Fibroblast of peridontal ligament (primary cell): ENCODE results near the gene C5orf22.
A peak's percentile ranks its signal among the peaks of the same experiment; 100 is the strongest.
"Not testable (repeated sequence)": the region's sequence is repeated elsewhere in the genome, so short reads cannot be mapped to it uniquely, and the experiment has no call there.

Source experiments
- DNase-seq: peaks from one replicate; pipeline ENCODE4 v3.0.0-alpha.2; 2010; ENCODE audit errors: extremely low read depth

Gene C5orf22

DNA sequence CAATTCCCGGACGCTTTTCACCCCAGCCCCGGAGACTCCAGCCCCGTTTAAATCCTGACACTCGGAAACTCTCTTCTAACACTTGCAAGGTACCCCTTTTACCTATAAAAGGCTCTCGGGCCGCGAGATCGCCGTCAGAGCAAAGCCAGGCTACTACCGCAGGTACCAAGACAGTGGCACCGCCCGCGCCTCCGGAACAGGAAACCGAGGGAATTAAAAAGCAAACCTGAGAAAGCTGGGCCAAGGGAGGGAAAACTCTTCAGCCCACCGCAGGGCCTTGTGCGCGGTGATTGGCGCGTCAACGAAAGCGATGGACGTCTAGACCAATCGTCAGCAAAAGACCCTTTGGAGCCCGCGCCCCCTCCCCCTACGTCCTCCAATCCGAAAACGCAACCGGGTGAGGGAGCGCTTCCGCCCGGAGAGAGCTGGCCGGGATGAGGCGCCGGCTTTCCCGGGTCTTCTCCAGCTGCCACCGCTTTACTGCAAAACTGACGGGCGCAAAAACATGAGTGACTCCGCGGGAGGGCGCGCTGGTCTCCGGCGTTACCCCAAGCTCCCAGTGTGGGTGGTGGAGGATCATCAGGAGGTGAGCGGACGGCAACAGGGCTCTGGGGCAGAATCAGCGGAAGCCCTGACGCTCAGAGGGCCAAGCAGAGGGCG is at the start of gene C5orf22, which contains the start of gene DROSHA:
TSS of gene C5orf22 (plus strand) at position 414 of the 660 bp plus-strand sequence. CDS start at position 506, 92 bp downstream.
TSS of gene DROSHA (minus strand) at position 206 of the 660 bp plus-strand sequence. CDS start 3,034 bp downstream, outside the sequence.
- peak; percentile 93 for DNase-seq

DNA sequence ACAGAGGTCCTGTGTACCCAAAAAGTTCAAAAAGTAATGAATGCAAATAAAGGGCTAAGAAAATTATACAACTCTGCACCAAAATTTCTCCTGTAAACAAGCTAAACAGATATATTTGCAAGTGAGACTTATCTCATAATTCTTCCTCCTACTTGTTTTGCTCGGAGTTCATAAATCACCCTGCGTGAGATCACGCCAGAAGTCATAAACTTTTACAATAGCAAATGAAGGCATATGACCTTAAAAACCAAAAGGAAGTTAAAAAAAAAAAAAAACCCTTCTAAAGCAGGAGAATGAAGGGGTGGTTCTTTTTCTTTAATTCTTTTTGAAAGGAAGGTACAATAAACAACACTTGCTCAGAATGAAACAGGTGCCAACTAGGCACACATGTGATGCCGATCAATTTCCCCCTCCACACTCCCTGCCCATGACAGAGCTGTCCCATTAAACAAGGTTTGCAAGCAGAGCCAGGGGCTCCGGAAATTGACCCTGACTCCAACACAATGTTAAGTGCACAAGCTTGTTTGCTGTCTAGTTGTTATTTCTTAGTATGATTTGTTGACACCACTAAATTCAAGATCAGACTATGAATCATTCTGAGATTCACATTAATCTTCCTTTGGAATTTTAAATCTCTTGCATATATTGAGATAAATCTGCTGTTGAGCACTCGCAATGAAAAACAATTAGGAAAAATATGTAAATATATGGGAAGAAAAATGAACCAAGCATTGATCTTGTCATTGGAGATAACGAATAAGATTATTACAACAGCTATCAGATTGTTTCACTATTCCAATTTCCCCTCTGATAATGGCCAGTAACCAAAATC is 46.5 kb upstream of the C5orf22 start:
- no peak for DNase-seq

DNA sequence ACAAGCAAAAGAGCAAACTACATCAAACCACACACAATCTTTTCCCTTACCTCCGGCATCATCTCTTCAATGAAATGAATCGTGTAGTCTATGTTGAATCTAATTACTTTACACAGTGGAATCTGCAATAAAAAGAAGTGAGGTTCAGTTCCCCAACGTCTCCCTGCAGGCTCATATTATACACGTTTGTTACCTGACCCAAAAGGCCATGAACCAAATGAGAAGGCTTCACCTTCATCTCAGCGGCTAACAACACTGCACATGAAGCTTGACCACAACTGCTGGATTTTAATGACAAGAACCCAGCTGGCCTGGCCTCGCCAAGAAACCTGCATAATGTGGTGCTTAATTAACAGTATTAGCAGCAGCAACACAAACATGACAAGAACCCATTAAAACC is 45.7 kb upstream of the C5orf22 start:
- no peak for DNase-seq

DNA sequence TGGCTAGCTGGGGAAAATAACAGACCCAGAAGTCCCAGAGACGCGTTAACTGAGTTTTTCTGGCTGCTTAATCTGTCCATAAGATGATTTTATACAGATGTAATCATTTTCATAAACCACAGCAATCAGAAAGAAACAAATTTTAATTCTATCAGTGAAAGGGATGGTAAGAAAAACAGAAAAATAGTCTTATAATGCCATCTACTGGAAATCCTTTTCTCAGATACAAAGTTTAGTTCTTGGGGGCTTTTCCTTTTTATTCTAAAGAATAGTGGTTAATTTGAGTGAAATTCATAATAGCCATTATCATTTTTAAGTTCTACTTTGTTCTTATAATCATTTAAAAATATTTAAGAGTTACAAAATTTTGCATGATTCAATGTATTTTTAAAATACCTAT is 44.6 kb upstream of the C5orf22 start:
- DNase-seq, result peak; percentile 21

DNA sequence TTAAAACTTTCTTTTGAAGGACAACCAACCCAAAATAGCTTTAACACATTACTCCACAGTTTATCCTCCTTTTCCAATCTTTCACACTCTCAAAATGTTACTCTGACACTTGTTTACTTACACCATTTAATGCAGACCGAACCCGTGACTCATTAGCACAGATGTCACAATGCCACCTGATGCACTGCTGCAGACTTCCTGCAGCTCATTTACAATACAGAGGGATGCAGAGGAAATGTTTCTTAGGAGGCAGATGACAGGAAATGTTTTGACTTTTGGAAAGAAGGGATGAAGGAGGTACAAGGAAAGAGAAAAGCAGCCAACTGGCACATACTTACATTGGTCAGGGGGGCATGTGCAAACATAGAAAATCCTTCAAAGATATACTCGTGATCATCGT is 39.2 kb upstream of the C5orf22 start:
- no peak for DNase-seq

DNA sequence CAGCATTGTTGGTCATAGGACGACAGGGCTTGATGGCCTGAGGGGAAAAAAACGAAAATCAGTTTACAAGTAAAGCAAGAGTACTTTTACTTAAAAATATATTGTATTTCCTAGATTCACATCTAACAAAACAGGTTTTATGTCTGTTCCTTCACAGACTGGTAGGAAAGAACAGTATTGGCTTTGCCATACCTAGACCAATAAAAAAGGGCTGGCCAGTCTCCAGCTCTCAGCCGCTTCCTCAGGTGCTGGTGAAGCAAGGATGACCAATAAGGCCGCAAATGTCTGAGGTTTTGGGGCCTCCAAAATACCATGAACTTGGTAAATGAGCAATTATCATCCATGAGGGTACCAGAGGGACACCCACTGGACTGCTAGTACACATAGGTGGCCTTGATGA is 36.8 kb upstream of the C5orf22 start:
- no peak for DNase-seq

DNA sequence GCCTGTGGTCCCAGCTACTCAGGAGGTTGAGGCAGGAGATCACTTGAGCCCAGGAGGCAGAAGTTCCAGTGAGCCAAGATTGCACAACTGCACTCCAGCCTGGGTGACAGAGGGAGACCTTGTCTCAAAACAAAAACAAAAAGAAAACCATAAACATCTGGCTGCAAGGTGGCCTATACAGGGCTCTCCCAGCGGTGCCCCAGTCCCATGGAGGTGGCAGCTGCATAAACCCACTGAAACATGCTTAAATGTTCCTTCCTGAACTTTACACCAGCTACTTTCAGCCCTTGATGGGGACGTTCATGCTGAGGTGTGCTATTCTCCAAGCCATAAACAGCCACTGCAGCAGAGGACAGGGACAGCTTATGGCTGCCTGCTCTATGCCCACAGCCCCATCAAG is 35.8 kb upstream of the C5orf22 start:
- no peak for DNase-seq

GRCh38 chr5:31496891-31497290 is 35.2 kb upstream of the C5orf22 start:
- no peak for DNase-seq

- DNase-seq, result no peak
Observed at GRCh38 chr5:31500256-31500655, 31.8 kb upstream of the C5orf22 start.

DNA sequence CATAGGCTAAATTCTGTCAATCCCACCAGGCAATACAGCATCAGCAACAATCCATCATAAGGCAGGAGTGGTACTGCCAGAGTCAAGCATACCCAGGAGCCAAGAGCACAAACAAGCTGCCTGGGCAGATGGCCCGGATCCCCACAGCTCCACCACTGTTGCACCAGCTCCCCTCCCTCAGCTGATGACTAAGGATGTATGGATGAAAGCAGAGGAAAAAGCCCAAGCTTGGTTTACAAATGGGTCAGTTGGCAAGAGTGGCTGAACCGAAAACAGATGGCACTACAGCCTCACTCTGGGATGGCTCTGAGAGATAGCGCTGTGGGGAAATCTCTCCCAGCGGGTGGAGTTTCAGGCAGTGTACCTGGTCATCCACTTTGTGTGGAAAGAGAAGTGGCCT is 29.6 kb upstream of the C5orf22 start:
- DNase-seq, result peak; percentile 59

GRCh38 chr5:31504529-31504928 is 27.6 kb upstream of the C5orf22 start:
- DNase-seq, result no peak

DNA sequence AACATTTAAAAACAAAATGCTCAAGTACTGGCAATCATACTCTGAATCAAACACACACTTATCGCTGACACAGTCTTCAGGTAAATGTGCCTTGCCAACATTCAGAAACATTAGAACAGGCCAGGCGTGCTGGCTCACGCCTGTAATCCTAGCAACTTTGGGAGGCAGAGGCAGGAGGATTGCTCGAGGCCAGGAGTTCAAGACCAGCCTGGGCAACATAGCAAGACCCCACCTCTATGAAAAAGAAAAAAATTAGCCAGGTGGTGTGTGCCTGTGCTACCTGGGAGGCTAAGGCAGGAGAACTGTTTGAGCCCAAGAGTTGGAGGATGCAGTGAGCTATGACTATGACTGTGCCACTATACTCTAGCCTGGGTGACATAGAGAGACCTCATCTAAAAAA is 20.8 kb upstream of the C5orf22 start:
- DNase-seq, result no peak

GRCh38 chr5:31516802-31517201 is 15.3 kb upstream of the C5orf22 start:
- DNase-seq, result no peak

GRCh38 chr5:31523041-31523440 is 9.1 kb upstream of the C5orf22 start:
- no peak for DNase-seq

- no peak for DNase-seq
Observed at GRCh38 chr5:31530541-31531265, 1.4 kb upstream of the C5orf22 start.

GRCh38 chr5:31531543-31531887 is 586 bp upstream of the C5orf22 start:
- DNase-seq, result peak; percentile 8

- no peak for DNase-seq
Observed at GRCh38 chr5:31534527-31535046, 2.5 kb downstream of the C5orf22 start.

GRCh38 chr5:31536873-31537272 is 4.8 kb downstream of the C5orf22 start:
- no peak for DNase-seq

GRCh38 chr5:31537349-31537748 is 5.2 kb downstream of the C5orf22 start:
- DNase-seq, result no peak

- peak; percentile 2 for DNase-seq
Observed at GRCh38 chr5:31537851-31538250, 5.8 kb downstream of the C5orf22 start.

DNA sequence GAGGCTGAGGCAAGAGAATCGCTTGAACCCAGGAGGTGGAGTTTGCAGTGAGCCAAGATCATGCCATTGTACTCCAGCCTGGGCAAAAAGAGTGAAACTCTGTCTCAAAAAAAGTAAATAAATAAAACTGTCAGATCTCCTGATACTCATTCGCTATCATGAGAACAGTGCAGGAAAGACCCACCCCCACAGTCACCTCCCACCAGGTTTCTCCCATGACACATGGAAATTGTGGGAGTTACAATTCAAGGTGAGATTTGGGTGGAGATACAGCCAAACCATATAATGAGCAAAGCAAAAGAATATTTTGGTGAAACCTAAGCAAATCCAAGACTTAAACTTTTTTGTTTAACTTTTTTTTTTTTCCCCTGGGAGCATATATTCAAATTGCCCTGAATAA is 17.0 kb downstream of the C5orf22 start:
- DNase-seq, result not testable (repeated sequence)

- DNase-seq, result no peak
Observed at GRCh38 chr5:31551878-31552277, 19.8 kb downstream of the C5orf22 start.
